Measurements from ENCODE around the gene PLOD3.

The PLOD3 gene

GRCh38 chr7:101173752-101174244 lies 43.6 kb downstream of the PLOD3 start:
- H3K4me3 ChIP-seq (ENCODE audit: low read depth, low read length), result peak overlapping the region; percentile 42
- ChIA-PET POLR2A (interaction anchor here (1.0 kb wide), 1 partner anchor 46 kb away, joined by 3 read pairs; no protein-coding TSS in a partner anchor), CTCF (interaction anchor here (0.9 to 6.9 kb wide), 9 partner anchors 8 to 115 kb away, joined by 3 to 76 read pairs (median 4); partner anchors contain the start of genes FIS1, VGF and ZNHIT1)
- TF ChIP-seq CTCF (IDR thresholded peaks at IDR 0.05; ENCODE audit: insufficient read depth, low read length, missing control alignments), result no peak
- DNase-seq (ENCODE audit: low read depth, low spot score), result no peak

- ChIA-PET POLR2A (interaction anchor here (0.5 to 1.0 kb wide), 2 partner anchors 40 to 46 kb away, joined by 3 to 6 read pairs; no protein-coding TSS in a partner anchor), CTCF (interaction anchor here (0.9 to 6.9 kb wide), 7 partner anchors 7 to 114 kb away, joined by 3 to 76 read pairs (median 5); partner anchors contain the start of genes FIS1, VGF and ZNHIT1)
- no peak for DNase-seq (ENCODE audit: low read depth, low spot score)
- no peak for TF ChIP-seq CTCF (IDR thresholded peaks at IDR 0.05; ENCODE audit: insufficient read depth, low read length, missing control alignments)
- H3K4me3 ChIP-seq (ENCODE audit: low read depth, low read length), result peak overlapping the region; percentile 42
These were observed 44.3 kb downstream of the PLOD3 start for GRCh38 chr7:101172854-101173751.

- DNase-seq (ENCODE audit: low read depth, low spot score), result no peak
- CTCF ChIA-PET, result interaction anchor here (0.9 to 6.9 kb wide), 13 partner anchors 12 to 110 kb away, joined by 3 to 76 read pairs (median 12); partner anchors contain the start of genes PLOD3, TRIM56 and ZNHIT1
- POLR2A ChIA-PET, result interaction anchor here (0.5 kb wide), 1 partner anchor 39 kb away, joined by 6 read pairs; no protein-coding TSS in a partner anchor
- TF ChIP-seq CTCF (IDR thresholded peaks at IDR 0.05; ENCODE audit: insufficient read depth, low read length, missing control alignments), result no peak
- H3K4me3 ChIP-seq (ENCODE audit: low read depth, low read length), result no peak overlapping the region
These were observed 45.2 kb downstream of the PLOD3 start for GRCh38 chr7:101172005-101172853.

- POLR2A ChIA-PET, result no interaction called here
- no peak for DNase-seq (ENCODE audit: low read depth, low spot score)
- CTCF ChIA-PET, result interaction anchor here (0.8 to 3.1 kb wide), 12 partner anchors 13 to 119 kb away, joined by 3 to 30 read pairs (median 12); partner anchors contain the start of genes PLOD3, TRIM56 and ZNHIT1
- peak; percentile 47 for TF ChIP-seq CTCF (IDR thresholded peaks at IDR 0.05; ENCODE audit: insufficient read depth, low read length, missing control alignments)
- H3K4me3 ChIP-seq (ENCODE audit: low read depth, low read length), result no peak overlapping the region
These were observed 45.9 kb downstream of the PLOD3 start for GRCh38 chr7:101171442-101171837.

GRCh38 chr7:101170617-101171441 lies 46.6 kb downstream of the PLOD3 start:
- TF ChIP-seq CTCF (IDR thresholded peaks at IDR 0.05; ENCODE audit: insufficient read depth, low read length, missing control alignments), result no peak
- POLR2A ChIA-PET, result no interaction called here
- CTCF ChIA-PET, result interaction anchor here (0.6 to 3.1 kb wide), 18 partner anchors 9 to 273 kb away, joined by 3 to 30 read pairs (median 5); partner anchors contain the start of genes PLOD3, TRIM56 and ZNHIT1
- no peak for DNase-seq (ENCODE audit: low read depth, low spot score)
- no peak overlapping the region for H3K4me3 ChIP-seq (ENCODE audit: low read depth, low read length)
